ENCODE measurements around the gene PGM1. TPM values are rescaled to one million over a fixed set of nuclear protein-coding genes. Genes with fewer than 3 reads are reported as not detected.

The PGM1 gene
- total and polyA plus RNA-seq, 2 of the 13 experiments (the other 11 are each of a cell fraction or from before 2014, with no cell fraction given) = 51.6 to 105 TPM

DNA sequence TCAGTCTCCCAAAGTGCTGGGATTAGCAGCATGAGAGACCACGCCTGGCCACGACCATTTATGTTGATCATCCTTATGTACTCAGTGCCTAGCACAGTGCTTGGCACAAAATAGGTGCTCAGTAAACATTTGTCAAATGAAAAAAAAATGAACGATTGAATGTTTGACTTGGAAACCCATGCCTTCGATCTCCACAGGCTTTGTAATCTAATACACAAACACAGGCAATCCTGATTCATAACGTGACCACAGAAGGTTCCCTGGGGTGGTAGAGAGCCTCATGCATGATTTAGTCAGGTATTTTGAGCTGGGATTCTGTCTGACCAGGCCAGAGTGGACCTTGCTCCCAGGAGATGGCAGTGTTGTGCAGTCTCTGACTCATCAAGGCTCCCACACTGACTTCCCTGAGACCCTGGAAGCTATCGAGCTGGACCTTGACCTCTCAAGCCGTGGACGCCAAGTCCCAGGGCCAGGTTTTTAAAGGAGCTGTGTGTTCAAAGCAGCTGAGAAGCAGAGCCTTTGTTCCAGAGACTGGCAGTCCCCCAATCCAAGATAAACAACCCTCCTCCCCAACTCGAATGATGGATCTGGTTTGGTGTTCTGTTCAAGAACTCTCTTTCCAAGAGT, 81.1 kb downstream of the PGM1 start (continued):
- TF ChIP-seq PHF5A (CRISPR knock-in tag; IDR thresholded peaks at IDR 0.05; ENCODE audit: low read depth, unreplicated experiment) (peak; percentile 60), POGZ (CRISPR knock-in tag; IDR thresholded peaks at IDR 0.05) (peak; percentile 87), JUND (CRISPR knock-in tag; IDR thresholded peaks at IDR 0.05) (peak; percentile 85; the same call in 1 of the 2 replicates), SIX4 (CRISPR knock-in tag; IDR thresholded peaks at IDR 0.05) (0 out of 2 replicates have a peak, but pooled peaks have one; percentile 22), ERF (CRISPR knock-in tag; IDR thresholded peaks at IDR 0.05) (peak; percentile 71), SIN3A (IDR thresholded peaks at IDR 0.05; ENCODE audit: borderline replicate concordance, low read depth, low read length) (no peak), KAT7 (CRISPR knock-in tag; IDR thresholded peaks at IDR 0.05; ENCODE audit: borderline replicate concordance) (peak; percentile 31; the same call in 1 of the 2 replicates), MED8 (CRISPR knock-in tag; IDR thresholded peaks at IDR 0.05; ENCODE audit: insufficient replicate concordance) (no peak), REPIN1 (CRISPR knock-in tag; IDR thresholded peaks at IDR 0.05; ENCODE audit: borderline replicate concordance, low read depth) (peak; percentile 63; the same call in 1 of the 2 replicates), CEBPB (IDR thresholded peaks at IDR 0.05; ENCODE audit: borderline replicate concordance, low read depth, low read length) (no peak), ZNF44 (CRISPR knock-in tag; IDR thresholded peaks at IDR 0.05) (peak; percentile 78; the same call in 1 of the 2 replicates), CREM (IDR thresholded peaks at IDR 0.05) (peak; percentile 52; the same call in 1 of the 2 replicates), CREM (CRISPR knock-in tag; IDR thresholded peaks at IDR 0.05) (no peak), FOXO1 (CRISPR knock-in tag; IDR thresholded peaks at IDR 0.05) (peak; percentile 74), SP2 (CRISPR knock-in tag; IDR thresholded peaks at IDR 0.05) (no peak), PITX1 (CRISPR knock-in tag; IDR thresholded peaks at IDR 0.05) (0 out of 2 replicates have a peak, but pooled peaks have one; percentile 46), KMT2A (CRISPR knock-in tag; IDR thresholded peaks at IDR 0.05) (peak; percentile 45; the same call in 1 of the 2 replicates), ZNF605 (CRISPR knock-in tag; IDR thresholded peaks at IDR 0.05) (peak; percentile 56; the same call in 1 of the 2 replicates), PHF8 (CRISPR knock-in tag; IDR thresholded peaks at IDR 0.05) (peak; percentile 23; the same call in 1 of the 2 replicates), ZNF331 (CRISPR knock-in tag; IDR thresholded peaks at IDR 0.05) (peak; percentile 68)
- TF ChIP-seq, protein P1, sequence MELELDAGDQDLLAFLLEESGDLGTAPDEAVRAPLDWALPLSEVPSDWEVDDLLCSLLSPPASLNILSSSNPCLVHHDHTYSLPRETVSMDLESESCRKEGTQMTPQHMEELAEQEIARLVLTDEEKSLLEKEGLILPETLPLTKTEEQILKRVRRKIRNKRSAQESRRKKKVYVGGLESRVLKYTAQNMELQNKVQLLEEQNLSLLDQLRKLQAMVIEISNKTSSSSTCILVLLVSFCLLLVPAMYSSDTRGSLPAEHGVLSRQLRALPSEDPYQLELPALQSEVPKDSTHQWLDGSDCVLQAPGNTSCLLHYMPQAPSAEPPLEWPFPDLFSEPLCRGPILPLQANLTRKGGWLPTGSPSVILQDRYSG (CRISPR knock-in tag; IDR thresholded peaks at IDR 0.05) = no peak
- TF ChIP-seq, protein P2, sequence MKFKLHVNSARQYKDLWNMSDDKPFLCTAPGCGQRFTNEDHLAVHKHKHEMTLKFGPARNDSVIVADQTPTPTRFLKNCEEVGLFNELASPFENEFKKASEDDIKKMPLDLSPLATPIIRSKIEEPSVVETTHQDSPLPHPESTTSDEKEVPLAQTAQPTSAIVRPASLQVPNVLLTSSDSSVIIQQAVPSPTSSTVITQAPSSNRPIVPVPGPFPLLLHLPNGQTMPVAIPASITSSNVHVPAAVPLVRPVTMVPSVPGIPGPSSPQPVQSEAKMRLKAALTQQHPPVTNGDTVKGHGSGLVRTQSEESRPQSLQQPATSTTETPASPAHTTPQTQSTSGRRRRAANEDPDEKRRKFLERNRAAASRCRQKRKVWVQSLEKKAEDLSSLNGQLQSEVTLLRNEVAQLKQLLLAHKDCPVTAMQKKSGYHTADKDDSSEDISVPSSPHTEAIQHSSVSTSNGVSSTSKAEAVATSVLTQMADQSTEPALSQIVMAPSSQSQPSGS (CRISPR knock-in tag; IDR thresholded peaks at IDR 0.05) = peak; percentile 75
- TF ChIP-seq, protein P3, sequence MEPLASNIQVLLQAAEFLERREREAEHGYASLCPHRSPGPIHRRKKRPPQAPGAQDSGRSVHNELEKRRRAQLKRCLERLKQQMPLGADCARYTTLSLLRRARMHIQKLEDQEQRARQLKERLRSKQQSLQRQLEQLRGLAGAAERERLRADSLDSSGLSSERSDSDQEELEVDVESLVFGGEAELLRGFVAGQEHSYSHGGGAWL (CRISPR knock-in tag; IDR thresholded peaks at IDR 0.05) = no peak
- TF ChIP-seq, protein P4, sequence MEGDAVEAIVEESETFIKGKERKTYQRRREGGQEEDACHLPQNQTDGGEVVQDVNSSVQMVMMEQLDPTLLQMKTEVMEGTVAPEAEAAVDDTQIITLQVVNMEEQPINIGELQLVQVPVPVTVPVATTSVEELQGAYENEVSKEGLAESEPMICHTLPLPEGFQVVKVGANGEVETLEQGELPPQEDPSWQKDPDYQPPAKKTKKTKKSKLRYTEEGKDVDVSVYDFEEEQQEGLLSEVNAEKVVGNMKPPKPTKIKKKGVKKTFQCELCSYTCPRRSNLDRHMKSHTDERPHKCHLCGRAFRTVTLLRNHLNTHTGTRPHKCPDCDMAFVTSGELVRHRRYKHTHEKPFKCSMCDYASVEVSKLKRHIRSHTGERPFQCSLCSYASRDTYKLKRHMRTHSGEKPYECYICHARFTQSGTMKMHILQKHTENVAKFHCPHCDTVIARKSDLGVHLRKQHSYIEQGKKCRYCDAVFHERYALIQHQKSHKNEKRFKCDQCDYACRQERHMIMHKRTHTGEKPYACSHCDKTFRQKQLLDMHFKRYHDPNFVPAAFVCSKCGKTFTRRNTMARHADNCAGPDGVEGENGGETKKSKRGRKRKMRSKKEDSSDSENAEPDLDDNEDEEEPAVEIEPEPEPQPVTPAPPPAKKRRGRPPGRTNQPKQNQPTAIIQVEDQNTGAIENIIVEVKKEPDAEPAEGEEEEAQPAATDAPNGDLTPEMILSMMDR (CRISPR knock-in tag; IDR thresholded peaks at IDR 0.05) = peak; percentile 96
- TF ChIP-seq, protein P5, sequence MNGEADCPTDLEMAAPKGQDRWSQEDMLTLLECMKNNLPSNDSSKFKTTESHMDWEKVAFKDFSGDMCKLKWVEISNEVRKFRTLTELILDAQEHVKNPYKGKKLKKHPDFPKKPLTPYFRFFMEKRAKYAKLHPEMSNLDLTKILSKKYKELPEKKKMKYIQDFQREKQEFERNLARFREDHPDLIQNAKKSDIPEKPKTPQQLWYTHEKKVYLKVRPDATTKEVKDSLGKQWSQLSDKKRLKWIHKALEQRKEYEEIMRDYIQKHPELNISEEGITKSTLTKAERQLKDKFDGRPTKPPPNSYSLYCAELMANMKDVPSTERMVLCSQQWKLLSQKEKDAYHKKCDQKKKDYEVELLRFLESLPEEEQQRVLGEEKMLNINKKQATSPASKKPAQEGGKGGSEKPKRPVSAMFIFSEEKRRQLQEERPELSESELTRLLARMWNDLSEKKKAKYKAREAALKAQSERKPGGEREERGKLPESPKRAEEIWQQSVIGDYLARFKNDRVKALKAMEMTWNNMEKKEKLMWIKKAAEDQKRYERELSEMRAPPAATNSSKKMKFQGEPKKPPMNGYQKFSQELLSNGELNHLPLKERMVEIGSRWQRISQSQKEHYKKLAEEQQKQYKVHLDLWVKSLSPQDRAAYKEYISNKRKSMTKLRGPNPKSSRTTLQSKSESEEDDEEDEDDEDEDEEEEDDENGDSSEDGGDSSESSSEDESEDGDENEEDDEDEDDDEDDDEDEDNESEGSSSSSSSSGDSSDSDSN (CRISPR knock-in tag; IDR thresholded peaks at IDR 0.05) = peak; percentile 56

All from HepG2 (cell line).